HuH-7 (cell line): Measurements from ENCODE around the gene MCC.

Experiments
- DNase-seq: peaks from one replicate; pipeline ENCODE4 v3.0.0; 2011; ENCODE audit warnings: low spot score

The MCC gene

DNA sequence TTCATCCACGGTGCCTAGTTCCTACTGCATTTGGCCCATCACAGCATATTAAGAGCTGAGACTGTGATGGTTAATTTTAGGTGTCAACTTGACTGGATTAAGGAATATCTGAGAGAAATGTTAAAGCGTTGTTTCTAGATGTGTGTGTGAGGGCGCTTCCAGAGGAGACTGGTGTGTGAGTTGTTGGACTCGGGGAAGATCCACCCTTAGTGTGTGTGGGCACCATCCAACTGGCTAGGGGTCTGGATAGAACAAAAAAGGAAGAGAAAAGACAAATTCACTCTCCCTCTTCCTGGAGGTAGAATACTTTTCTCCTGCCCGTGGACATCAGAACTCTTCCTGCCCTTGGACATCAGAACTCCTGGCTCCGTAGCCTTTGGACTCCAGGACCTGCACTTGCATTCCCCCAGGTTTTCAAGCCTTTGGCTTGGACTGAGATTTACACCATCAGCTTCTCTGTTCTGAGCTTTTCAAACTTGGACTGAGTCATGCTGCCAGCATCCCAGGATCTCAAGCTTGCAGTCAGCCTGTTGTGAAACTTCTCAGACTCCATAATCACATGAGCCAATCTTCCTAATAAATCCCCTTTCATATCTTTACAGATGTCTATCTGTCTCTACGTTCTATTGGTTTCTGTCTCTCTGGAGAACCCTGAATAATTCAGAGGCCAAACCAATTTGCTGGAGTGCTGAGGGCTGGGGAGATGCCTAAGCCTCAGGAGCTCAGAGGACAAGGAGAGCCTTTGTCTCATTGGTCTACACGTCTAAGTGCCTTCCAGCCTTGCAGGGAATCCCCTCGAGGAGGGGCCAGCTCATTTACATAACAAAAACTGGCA lies 347.2 kb downstream of the MCC start:
- DNase-seq: no peak

DNA sequence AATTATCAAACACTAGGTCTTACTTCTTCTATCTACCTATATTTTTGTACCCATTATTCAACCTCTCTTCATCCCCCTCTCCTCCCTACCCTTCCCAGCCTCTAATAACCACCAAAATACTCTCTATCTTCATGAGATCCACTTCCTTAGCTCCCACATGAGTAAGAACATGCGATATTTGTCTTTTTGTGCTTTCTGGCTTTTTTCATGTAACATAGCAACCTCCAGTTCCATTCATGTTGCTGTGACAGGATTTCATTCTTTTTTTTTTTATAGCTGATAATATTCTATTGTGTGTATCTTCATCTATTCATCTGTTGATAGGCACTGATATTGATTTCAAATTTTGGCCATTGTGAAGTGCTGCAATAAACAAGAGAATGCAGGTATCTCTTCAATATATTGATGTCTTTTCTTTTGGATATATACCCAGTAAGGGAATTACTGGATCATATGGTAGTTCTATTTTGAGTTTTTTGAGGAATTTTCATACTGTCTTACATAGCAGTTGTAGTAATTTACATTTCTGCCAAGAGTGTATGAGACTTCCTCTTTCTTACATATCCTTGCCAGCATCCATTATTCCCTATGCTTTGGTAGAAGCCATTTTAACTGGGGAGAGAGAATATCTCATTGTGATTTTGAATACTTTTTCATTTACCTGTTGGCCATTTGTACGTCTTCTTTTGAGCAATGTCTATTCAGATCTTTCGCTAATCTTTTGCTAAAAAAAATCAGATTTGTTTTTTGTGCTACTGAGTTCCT lies 354.9 kb downstream of the MCC start:
- DNase-seq: no peak

DNA sequence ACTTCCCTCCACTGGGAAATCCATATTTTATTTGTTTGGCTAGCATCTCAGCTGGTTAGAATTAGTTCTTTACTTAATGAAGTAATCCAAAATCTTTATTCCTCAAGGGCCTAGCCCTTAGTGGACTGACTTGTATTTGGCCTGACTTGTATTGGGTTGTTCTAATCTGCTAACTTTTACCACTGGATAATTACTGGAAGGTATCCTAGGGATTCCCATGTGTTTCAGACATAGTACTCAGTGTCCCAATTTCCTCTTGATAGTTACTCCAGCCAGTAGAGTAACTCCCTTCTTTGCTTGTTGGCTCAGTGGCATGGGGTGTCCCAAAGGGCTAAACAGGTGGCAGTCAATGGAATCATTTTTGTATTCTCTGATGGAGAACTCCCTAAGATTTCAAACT lies 355.7 kb downstream of the MCC start:
- DNase-seq: no peak

DNA sequence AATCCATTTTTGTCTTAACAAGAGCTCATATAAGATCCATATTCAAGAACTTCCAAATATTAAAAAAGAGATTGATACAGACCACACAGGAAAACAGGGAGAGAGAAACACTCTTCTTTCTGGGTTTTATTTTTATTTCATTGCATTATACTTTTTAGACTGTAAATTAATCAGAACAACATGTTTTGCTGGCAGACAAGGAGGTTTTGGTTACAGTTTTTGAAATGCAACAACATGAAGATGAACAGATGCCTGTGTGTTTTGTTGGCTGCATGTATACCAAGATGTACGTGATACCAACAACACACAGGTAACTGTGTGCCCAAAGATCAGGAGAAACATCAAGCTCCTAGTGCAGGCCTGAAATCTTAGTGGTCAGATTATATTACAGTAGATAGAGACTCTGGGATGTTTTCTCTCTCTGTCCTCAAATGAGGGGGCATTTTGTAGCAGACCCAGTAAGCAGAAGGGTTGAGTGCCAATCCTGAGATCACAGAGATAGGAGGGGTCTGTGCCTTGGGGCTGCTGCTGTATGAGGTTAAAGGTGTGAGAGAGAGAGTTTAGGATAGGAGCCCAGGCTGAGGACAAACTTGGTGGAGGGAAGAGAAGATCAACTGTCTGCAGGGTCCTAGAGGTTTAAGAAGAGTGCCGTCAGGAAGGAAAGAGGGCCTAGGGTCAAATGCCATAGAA lies 359.5 kb downstream of the MCC start:
- DNase-seq: no peak

DNA sequence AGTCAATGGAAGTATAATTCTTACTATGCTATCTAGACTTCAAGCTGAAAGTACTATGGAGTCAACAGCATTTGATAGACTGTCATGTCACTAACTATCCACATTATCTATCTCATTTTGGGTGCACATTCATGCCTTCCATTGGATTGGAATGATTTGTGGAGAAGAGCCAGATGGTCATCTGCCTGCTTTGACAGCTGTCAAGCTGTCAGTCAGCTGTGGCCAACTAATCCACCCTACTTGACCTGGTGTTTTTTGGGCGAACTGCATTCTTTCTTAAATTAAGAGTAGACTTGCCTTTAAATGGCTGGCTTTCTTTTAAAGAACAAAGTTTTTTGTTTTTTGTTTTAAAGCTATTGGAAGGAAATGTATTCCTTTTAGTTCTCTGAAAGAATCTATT lies 360.2 kb downstream of the MCC start:
- DNase-seq: no peak

DNA sequence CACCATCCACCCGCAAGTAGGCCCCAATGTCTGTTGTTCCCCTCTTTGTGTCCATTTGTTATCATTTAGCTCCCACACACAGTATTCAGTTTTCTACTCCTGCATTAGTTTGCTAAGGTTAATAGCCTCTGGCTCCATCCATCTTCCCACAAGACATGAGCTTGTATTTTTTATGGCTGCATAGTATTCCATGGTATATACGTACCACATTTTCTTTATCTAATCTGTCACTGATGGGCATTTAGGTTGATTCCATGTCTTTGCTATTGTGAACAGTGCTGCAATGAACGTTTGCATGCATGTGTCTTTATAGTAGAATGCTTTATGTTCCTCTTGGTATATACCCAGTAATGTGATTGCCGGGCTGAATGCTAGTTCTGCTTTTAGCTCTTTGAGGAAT lies 361.2 kb downstream of the MCC start:
- no peak for DNase-seq

DNA sequence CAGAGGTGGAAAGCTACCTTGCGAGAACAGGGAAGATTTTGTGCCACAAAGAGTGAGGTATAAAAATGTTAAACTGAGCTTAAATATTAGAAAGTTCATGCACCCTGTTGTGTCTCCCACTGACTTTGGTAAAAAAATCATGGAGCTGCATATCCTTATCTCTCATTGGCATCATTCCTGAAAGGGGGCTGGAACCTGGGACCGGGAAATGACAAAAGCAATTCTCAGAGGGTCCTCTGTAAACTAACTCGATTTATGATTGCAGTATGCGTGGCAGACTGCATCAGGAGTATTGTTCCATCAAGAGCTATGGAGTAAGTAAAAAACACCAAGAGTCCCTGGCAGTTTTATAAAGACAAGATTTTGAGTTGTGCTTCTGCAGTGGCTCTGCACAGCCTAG lies 362.9 kb downstream of the MCC start:
- no peak for DNase-seq

DNA sequence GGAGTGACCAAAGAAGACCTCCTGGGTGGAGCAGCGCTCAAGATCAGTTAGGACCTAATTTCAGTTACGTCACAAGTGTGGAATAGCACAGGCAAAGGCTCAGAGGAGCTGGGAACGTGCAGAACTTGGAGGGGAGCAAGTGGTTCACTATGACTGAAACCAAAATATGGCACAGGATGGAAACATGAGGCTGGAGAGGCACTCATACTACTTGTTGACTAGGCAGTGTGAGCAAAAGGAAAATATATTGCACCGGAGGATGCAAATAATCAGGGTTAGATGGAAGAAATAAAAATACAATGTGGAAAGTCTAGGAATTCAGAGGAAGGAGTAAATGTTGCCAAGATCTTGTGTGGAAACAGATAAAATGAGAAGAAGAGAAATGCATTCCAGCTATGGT lies 363.3 kb downstream of the MCC start:
- no peak for DNase-seq

DNA sequence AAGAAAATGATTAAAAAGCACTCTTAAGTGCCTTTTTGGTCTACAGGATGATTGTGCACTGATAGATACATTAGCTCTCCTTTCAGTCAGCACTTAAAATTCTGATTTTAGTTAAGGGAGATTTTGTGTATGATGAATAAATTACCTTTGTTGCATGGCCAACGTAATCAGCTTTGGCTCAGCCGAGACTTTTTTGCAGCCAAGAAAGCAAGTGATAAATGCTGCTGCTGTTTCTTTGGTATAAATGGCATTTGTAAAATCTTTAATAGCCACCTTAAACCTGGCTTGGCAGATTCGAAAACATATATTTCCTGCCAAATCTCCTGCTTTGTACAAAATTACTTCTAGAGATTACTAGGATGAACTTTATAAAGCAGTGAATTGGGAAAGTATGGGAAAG lies 364.0 kb downstream of the MCC start:
- DNase-seq: no peak

DNA sequence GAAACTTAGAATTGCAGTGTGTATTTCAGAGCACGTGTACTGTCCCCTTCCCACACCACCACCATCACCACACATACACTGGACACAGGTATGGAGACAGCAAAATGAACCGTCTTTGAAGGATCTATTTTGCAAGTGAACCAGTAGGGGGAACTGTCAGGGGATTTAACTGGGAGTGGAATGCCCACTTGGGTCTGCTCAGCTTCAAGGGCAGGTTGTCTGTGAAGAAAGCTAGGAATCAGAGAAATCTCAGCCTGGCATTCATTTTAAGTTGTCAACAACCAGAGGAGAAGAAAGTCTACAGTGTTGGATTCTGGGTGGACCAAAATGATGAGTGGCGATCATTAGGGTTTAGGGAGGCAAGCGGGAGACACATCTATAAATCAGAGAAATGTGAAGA lies 364.6 kb downstream of the MCC start:
- peak; percentile 36 for DNase-seq

DNA sequence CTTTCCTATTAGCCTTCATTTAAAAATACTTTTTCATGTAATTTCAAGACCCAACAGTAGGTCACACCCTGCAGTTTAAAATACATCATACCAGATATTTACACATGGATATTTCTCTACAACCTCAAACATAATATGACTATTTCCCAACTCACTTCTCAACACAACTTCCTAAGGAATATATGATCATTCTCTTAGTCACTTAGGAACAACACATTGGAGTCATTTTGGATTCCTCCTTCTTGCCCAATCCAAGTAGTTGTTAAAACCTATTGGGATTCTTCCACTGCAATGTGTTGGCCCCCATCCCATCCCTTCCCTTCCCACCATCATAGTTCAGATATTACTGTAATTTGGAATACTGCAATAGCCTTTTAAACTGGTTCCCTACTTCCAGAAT lies 366.2 kb downstream of the MCC start:
- DNase-seq: no peak

DNA sequence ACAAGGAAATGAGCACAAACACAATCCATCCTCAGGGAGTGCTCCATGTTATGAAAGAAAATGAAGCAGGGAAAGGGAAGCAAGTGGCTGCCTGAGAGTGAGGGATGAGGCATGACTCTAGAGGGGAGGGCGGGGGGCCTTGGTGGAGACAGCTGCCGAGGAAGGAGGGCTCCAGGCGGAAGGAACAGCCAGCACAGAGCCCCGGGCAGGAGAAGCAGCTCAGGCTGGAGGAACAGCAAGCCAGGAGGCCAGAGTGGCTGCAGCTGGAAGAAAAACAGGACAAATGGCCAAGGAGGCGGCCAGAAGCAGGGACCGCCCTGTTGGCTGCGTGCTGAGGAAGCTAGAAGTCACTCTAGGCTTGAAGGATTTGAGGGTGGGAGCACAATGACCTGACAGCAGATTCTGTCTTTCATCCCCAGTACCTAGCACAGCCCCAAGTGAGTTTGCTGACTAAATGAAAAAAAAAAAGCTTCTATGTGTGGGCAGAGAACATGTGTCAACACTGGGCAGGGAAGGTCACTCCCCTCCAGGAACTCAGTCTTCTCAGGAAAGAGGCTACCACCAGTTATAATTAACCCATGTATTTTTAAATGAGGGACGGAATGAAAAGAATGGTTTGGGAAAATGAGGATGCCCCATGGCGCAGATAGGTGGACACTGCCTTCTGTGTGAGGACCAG lies 368.9 kb downstream of the MCC start:
- no peak for DNase-seq

DNA sequence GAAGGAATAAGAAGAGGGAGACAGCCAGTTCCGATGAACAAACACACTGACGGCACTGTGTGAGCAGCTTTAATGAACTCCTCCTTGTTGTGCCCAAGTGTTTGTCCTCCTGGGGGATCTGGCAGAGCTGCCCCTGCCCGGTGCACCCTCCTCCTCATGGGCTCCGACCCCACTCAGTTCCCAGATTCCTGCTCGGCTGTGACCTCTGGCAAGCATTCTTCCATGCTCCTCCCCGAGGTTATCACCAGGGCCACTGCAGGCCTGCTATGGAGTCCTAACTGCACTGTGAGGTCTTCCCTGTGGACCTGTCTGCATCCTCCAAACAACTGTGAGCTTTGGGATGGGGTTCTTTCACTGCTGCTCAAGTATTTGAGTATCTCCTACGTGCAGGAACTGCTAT lies 369.5 kb downstream of the MCC start:
- no peak for DNase-seq

DNA sequence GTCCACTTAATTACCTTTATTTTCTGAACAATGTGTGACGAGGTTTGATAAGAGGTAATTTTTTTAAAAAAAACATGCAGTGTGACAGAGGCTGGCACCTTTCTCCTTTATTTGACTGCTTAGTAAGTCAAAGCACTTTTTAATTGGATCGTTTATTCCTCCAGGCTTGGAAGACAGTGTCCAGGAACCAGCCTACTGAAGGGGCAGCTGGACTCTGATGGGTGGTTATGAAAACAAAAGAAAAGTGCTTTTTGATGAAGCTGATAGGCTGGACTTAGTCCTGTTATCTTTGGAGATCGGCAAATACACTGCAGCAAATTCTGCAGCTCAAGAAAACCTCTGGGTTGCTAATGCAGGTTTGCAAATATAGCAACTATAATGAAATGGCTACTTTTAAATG lies 370.0 kb downstream of the MCC start:
- no peak for DNase-seq

DNA sequence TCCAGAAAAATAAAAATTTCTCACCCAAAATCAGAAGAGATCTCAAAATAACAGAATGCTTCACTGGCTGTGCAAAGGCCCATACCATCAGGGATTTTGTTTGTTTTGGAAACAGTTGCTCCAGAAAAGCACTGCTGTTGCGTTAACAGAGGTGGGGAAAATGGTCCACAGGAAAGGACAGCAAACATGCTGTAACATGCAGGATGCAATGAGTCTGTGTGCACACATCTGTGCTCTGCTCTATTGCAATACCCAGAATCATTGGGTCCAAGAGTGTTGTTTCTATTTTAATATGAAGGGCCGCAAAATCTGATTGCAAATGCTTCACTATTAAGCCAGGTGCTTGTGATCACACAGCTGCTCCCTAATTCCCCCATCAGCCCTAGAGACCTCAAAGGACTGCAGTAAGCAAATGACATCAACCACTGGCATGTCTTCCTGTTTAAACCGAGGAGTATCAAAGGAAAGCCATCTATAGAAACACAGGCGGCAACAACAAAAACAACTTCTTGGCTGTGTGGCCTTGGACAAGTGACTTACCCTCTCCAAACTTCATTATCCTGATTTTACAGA lies 370.6 kb downstream of the MCC start:
- no peak for DNase-seq

DNA sequence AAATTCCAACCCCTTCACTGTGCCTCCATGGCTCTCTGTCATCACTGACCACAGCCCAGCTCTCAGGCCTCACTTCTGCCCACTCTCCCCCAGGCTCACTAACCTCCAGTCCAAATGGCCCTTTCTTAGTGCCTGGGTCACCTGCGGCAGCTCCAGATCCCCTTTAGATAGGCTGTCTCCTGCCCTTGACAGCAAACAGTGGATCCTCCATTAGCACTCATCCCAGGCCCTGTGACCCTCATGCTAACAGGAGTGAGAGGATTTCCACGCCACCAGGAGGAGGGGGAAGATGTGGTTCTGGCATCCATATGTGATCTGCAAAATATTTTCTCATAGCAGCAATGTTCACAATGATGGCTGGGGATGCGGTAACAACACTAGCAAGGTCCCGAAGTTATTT lies 372.3 kb downstream of the MCC start:
- no peak for DNase-seq

DNA sequence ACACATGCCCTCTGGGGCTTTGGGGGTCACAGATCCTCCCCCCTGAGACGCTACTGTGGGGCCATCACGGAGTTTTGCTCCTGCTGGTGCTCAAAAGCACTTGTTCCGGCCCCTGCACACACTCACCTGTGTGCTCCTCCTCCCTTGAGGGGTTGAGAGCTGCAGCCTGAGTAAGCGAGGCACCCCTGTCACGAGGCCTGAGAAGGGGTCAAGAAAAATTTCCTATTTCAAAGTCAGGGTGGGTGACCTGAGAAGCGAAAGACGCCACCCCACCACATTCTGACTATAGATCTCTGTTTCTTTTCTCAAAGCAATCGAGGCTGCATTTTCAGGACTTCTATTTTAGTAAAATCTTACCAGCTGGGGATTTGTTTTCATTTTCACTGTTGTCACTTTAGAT lies 373.2 kb downstream of the MCC start:
- DNase-seq: no peak

DNA sequence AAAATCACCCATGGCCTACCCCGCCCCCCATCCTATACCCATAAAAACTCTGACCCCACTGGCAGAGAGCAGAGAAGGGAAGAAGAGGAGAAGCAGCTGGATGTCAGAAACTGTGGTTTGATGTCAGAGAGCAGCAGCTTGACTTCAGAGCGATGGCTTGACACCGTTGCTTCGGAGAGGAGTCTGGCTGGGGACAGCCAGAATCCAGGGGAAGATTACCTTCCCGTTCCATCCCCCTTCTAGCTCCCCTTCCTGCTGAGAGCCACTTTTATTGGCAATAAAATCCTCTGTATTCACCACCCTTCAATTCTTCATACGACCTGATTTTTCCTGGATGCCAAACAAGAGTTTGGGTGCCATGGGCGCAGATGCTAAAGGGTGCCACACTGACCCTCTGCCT lies 373.7 kb downstream of the MCC start:
- DNase-seq: no peak

DNA sequence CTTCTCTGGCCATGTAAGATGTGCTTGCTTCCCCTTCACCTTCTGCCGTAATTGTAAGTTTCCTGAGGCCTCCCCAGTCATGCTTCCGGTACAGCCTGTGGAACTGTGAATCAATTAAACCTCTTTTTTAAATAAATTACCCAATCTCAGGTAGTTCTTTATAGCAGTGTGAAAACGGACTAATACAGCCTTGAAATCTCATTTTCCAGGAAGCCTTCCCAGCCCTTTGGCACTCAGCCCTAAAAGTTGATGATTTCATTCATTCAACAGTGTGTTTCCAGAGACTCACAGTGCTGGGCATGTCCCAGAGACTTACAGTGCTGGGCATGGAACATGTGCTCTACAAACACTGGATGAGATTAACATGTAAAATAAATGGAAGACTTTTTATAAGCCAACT lies 375.8 kb downstream of the MCC start:
- DNase-seq: no peak

DNA sequence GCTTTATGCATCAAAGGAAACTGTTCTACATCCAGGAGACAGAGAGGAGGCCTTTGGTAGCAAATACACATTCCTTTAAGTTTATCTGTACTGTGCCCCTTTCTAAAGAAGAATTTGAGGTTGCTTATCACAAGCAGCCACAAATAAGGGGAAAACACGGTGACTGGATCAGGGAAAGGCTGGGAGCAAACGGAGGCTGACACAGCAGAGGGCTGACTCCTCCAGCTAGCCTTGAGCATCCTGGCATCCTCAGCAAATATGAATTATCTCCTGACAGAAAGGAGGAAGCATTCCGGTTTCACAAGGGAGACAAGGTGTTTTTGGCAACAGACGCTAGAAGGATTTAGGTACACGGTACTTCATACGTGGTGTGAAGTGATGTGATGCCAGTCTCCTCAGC lies 378.1 kb downstream of the MCC start:
- no peak for DNase-seq

DNA sequence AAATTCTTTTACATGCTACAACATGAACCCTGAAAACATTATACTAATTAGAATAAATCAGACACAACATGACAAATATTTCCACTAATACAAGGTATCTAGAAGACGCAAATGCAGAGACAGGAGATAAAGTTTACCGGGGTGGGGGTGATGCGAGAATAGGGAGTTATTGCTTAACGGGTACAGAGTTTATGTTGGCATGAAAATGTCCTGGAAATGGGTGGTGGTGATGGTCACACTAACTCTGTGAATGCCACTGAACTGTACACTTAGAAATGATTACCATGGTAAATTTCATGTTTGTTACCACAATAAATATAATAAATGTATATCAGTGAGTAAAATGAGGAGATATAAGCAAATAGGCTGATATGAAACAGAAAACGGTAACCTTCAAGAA lies 378.9 kb downstream of the MCC start:
- no peak for DNase-seq

DNA sequence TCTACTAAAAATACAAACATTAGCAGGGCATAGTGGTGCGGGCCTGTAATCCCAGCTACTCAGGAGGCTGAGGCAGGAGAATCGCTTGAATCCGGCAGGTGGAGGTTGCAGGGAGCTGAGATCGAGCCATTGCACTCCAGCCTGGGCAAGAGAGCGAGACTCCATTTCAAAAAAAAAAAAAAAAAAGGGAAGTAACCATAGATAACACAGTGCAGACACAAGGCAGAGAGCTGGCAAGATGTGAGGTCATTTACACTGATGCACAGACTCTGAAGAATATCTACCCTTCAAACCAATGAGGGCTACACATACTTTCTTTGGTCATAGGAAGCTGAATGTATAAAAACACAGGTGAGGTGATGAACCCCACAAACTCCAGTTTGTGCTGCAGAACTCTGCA lies 379.8 kb downstream of the MCC start:
- no peak for DNase-seq
